Cardiac septum (tissue), 1 donor: ENCODE data around the gene TSPYL1. TPM values are rescaled to one million over a fixed set of nuclear protein-coding genes. Genes with fewer than 3 reads are reported as not detected.

ENCODE experiments used
- DNase-seq: peaks from one replicate; pipeline ENCODE4 v3.0.0-alpha.2; 2020; ENCODE audit warnings: low spot score
- intact Hi-C: fragments of 100-400 bp; cut with DNase I; formaldehyde crosslinking; loops from one replicate; pipeline ENCODE4 v1.14.0; 2022
- total RNA-seq: library from RNA; stranded (reverse); fragmentation: NEBNext Ultra II Directional; extraction: Animal tissue kit (Norgen Biotek cat#: 25700); gene quantifications from one replicate; pipeline ENCODE4 v1.2.1, GENCODE V29; 2021
- donor health status: DM: no; HTN: no; CAD: no.

TSPYL1 gene
- total RNA-seq, 1 donor from 2014 or later = 125 TPM

GRCh38 chr6:116234689-116235088 lies 45.0 kb downstream of the TSPYL1 start:
- intact Hi-C loops = no loop called here
- DNase-seq = no peak

- intact Hi-C loops = no loop called here
- peak; percentile 91 for DNase-seq
Measured at GRCh38 chr6:116229287-116229913, 50.3 kb downstream of the TSPYL1 start.

Other genes starting within 250 kb of the TSPYL1 start
- gene FRK, start 219.0 kb downstream of the TSPYL1 start, total RNA-seq = 2.6 TPM
- gene NT5DC1, start 179.1 kb downstream of the TSPYL1 start, total RNA-seq = 38.8 TPM
- 3.3 TPM for gene COL10A1, start 153.8 kb downstream of the TSPYL1 start, total RNA-seq
- gene TSPYL4, start 25.9 kb downstream of the TSPYL1 start, total RNA-seq = 29.7 TPM
- gene DSE, start 91.0 kb upstream of the TSPYL1 start, total RNA-seq = 14.3 TPM
- gene CALHM6, start 181.4 kb upstream of the TSPYL1 start, total RNA-seq = 0.97 TPM
- gene CALHM5, start 231.7 kb upstream of the TSPYL1 start, total RNA-seq = 1.7 TPM